Keratinocyte (primary cell): Measurements from ENCODE around the gene RNF157. TPM values are rescaled to one million over a fixed set of nuclear protein-coding genes. Genes with fewer than 3 reads are reported as not detected.

Experiments used
- DNase-seq: peaks from one replicate; pipeline ENCODE4 v3.0.0-alpha.2; 2011; ENCODE audit warnings: low read depth, missing footprints, low spot score
- FAIRE-seq: peaks from 2 replicates; lab custom pipeline; 2011; peaks lifted over from hg19 to GRCh38; lab: Jason Lieb, UNC
- H2AFZ ChIP-seq: 2 replicates; pipeline ENCODE4 v1.6.0; 2012; ENCODE audit warnings: low read length, control low read depth, inconsistent platforms; ENCODE audit not compliant: control insufficient read depth
- H3K27ac ChIP-seq: 2 replicates; pipeline ENCODE4 v1.5.1; 2011; ENCODE audit warnings: low read length; ENCODE audit not compliant: control insufficient read depth, insufficient read depth
- H3K27me3 ChIP-seq: 3 replicates; pipeline ENCODE4 v1.6.0; 2011; ENCODE audit warnings: low read length; ENCODE audit not compliant: control insufficient read depth, insufficient read depth; ENCODE audit errors: extremely low read depth
- H3K36me3 ChIP-seq, 2 experiments: 2 replicates in 1 of 2; 3 replicates in 1 of 2; pipeline ENCODE4 v1.5.1; 2011; ENCODE audit warnings: low read length in 2 of 2, mild to moderate bottlenecking in 1 of 2; ENCODE audit not compliant: control insufficient read depth in 2 of 2, insufficient read depth in 2 of 2; ENCODE audit errors: extremely low read depth in 1 of 2
- H3K4me1 ChIP-seq: 3 replicates; pipeline ENCODE4 v1.5.1; 2011; ENCODE audit warnings: low read length; ENCODE audit not compliant: control insufficient read depth, insufficient read depth; ENCODE audit errors: extremely low read depth
- H3K4me2 ChIP-seq: 3 replicates; pipeline ENCODE4 v1.6.0; 2011; ENCODE audit warnings: low read depth, low read length; ENCODE audit not compliant: control insufficient read depth, insufficient read depth; ENCODE audit errors: extremely low read depth
- H3K4me3 ChIP-seq, 3 experiments: fragments of 200-600 bp in 1 of 3; sonication (generic) in 1 of 3; 2 replicates in 2 of 3; 3 replicates in 1 of 3; pipeline ENCODE4 v1.5.1; 2011 to 2016; ENCODE audit warnings: low read length in 3 of 3, mild to moderate bottlenecking in 3 of 3, control low read depth in 2 of 3, inconsistent platforms in 1 of 3, low read depth in 1 of 3, mixed read lengths in 1 of 3, mixed run types in 1 of 3, moderate library complexity in 1 of 3; ENCODE audit not compliant: control insufficient read depth in 2 of 3, insufficient read depth in 2 of 3; ENCODE audit errors: extremely low read depth in 1 of 3
- H3K79me2 ChIP-seq: 2 replicates; pipeline ENCODE4 v1.6.0; 2012; ENCODE audit warnings: low read length; ENCODE audit not compliant: control insufficient read depth, insufficient read depth
- H3K9ac ChIP-seq: 3 replicates; pipeline ENCODE4 v1.6.0; 2011; ENCODE audit warnings: low read length; ENCODE audit not compliant: control insufficient read depth, insufficient read depth; ENCODE audit errors: extremely low read depth
- H3K9me1 ChIP-seq: 3 replicates; pipeline ENCODE4 v1.6.0; 2011; ENCODE audit warnings: low read length; ENCODE audit not compliant: control insufficient read depth, insufficient read depth; ENCODE audit errors: extremely low read depth
- H3K9me3 ChIP-seq: 2 replicates; pipeline ENCODE4 v1.5.1; 2012; ENCODE audit warnings: low read depth, low read length; ENCODE audit not compliant: control insufficient read depth
- H4K20me1 ChIP-seq: 3 replicates; pipeline ENCODE4 v1.6.0; 2011; ENCODE audit warnings: low read length; ENCODE audit not compliant: control insufficient read depth, insufficient read depth; ENCODE audit errors: extremely low read depth
- CTCF ChIP-seq, 3 experiments: IDR thresholded peaks in 1 of 3; conservative IDR thresholded peaks in 1 of 3; optimal IDR thresholded peaks in 1 of 3; 2 replicates in 2 of 3; 3 replicates in 1 of 3; pipeline versions ENCODE3 to v1.5.1; 2011; ENCODE audit warnings: low read length in 3 of 3, mild to moderate bottlenecking in 3 of 3, moderate library complexity in 2 of 3, control low read depth in 1 of 3, inconsistent platforms in 1 of 3; ENCODE audit not compliant: insufficient read depth in 2 of 3; ENCODE audit errors: extremely low read depth in 1 of 3
- EZH2 ChIP-seq: IDR thresholded peaks from one replicate; pipeline ENCODE4 v1.6.1; 2012; ENCODE audit warnings: inconsistent platforms, mild to moderate bottlenecking, low read length, moderate library complexity
- dilution Hi-C: fragments of 300-500 bp; cut with MboI; formaldehyde crosslinking; loops from one replicate; pipeline ENCODE4 v1.7.0; 2020; ENCODE audit warnings: low sequenced_read_pairs; ENCODE audit not compliant: extremely low pct_ligation_motif_present
- polyA plus RNA-seq, 5 experiments: library from polyadenylated mRNA; depleted of rRNA in 3 of 5; stranded (reverse) in 3 of 5; stranded (forward) in 1 of 5; unstranded in 1 of 5; fragments of >200 nt; gene quantifications; 1 replicate in 1 of 5; 2 replicates in 3 of 5; 3 replicates in 1 of 5; pipeline versions ENCODE4 v1.2.1 to v1.2.3, GENCODE V29; 2011 to 2012; ENCODE audit warnings: missing spikeins in 2 of 5, low read depth in 1 of 5, low replicate concordance in 1 of 5

The RNF157 gene
- polyA plus RNA-seq, 1 donor (not counting 4 experiments of a cell fraction or from before 2014, with no cell fraction given), result not detected

GRCh38 chr17:76223802-76224201 is 16.5 kb downstream of the RNF157 start:
- H3K79me2 ChIP-seq, result no peaks in the 10 kb centered on the region
- H3K27me3 ChIP-seq, result no peaks in the 10 kb centered on the region
- H4K20me1 ChIP-seq, result no peaks in the 10 kb centered on the region
- TF ChIP-seq EZH2, result no peak
- no peak for TF ChIP-seq CTCF (optimal IDR thresholded peaks at IDR 0.05 in 1 of 3, IDR thresholded peaks at IDR 0.05 in 1 of 3, conservative IDR thresholded peaks at IDR 0.05 in 1 of 3; ENCODE audit: extremely low read depth in 1 of 3, insufficient read depth in 2 of 3, low read length in 3 of 3)
- FAIRE-seq, result no peak
- H2AFZ ChIP-seq, result no peak overlapping the region
- H3K36me3 ChIP-seq, result no peaks in the 10 kb centered on the region
- H3K4me2 ChIP-seq, result no peak overlapping the region
- no peak overlapping the region for H3K9ac ChIP-seq
- no peaks in the 10 kb centered on the region for H3K9me1 ChIP-seq
- H3K4me3 ChIP-seq, result no peak overlapping the region
- no peaks in the 10 kb centered on the region for H3K9me3 ChIP-seq
- no peak for DNase-seq
- no peaks in the 10 kb centered on the region for H3K4me1 ChIP-seq
- H3K27ac ChIP-seq, result no peak overlapping the region
- dilution Hi-C loops, result no loop called here

DNA sequence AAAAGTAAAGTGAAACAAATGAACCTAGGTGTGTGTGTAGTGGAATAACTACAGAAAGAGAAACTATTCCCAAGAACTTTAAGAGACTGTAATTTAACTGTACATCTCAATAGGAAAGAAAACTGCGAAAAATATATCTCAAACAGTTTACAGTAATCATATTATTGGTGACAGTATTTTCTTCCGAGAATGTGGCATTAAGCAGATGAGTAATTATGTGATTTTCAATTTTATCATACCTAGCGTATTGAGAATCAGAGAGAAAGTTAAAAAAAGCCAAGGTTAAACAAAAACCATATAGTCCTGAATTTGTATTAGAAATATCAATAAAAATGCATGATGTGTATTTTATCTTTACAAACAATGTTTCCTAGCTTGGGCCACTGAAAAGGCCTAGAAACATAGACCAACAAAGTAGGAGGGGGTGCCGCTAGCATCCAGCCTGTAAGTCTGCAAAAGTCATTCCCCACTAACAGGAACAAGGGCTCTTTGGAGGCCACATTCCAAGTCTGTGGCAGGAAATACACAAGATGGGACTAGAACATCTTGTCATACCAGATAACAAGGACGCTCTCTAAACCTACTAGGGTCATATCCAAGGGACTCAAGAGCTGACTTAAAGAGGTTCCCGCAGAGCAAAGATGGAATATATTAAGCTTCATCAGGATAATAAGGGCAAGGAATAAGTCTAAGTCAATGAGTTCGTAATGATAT is 20.5 kb downstream of the RNF157 start:
- Histone ChIP-seq H4K20me1 (no peaks in the 10 kb centered on the region), H3K4me2 (no peak overlapping the region), H3K4me1 (no peaks in the 10 kb centered on the region), H3K4me3 (no peak overlapping the region), H3K9ac (no peak overlapping the region), H3K9me1 (no peaks in the 10 kb centered on the region), H3K9me3 (no peaks in the 10 kb centered on the region), H3K27ac (no peak overlapping the region), H3K79me2 (no peaks in the 10 kb centered on the region), H3K27me3 (no peaks in the 10 kb centered on the region), H2AFZ (no peak overlapping the region), H3K36me3 (no peaks in the 10 kb centered on the region)
- FAIRE-seq (no peak), DNase-seq (no peak)
- TF ChIP-seq CTCF (optimal IDR thresholded peaks at IDR 0.05 in 1 of 3, IDR thresholded peaks at IDR 0.05 in 1 of 3, conservative IDR thresholded peaks at IDR 0.05 in 1 of 3; ENCODE audit: extremely low read depth in 1 of 3, insufficient read depth in 2 of 3, low read length in 3 of 3) (no peak), EZH2 (no peak)
- dilution Hi-C loops, result no loop called here
